Panc1 (cell line): Measurements from ENCODE around the gene BABAM2.

ENCODE experiments used
- CTCF ChIP-seq: fragments of 450-650 bp; IDR thresholded peaks from 2 replicates; pipeline ENCODE4 v1.5.1; 2017; ENCODE audit warnings: mild to moderate bottlenecking
- POLR2AphosphoS5 ChIP-seq: IDR thresholded peaks from 2 replicates; pipeline ENCODE4 v1.6.1; 2012; ENCODE audit warnings: mild to moderate bottlenecking, low read depth, low read length, moderate library complexity
- REST ChIP-seq, 2 experiments: IDR thresholded peaks; 2 replicates each; pipeline ENCODE4 v1.6.1; 2011 to 2012; ENCODE audit warnings: low read depth in 2 of 2, control low read depth in 1 of 2, low read length in 1 of 2, mild to moderate bottlenecking in 1 of 2, moderate library complexity in 1 of 2; ENCODE audit not compliant: insufficient read depth in 1 of 2
- SIN3A ChIP-seq: IDR thresholded peaks from 2 replicates; pipeline ENCODE4 v1.6.1; 2012; ENCODE audit warnings: low read depth, mild to moderate bottlenecking, low read length, moderate library complexity, borderline replicate concordance; ENCODE audit not compliant: insufficient read depth
- TCF7L2 ChIP-seq: IDR thresholded peaks from 2 replicates; pipeline ENCODE4 v1.6.1; 2011; ENCODE audit warnings: mild to moderate bottlenecking, low read depth, low read length, inconsistent platforms

DNA sequence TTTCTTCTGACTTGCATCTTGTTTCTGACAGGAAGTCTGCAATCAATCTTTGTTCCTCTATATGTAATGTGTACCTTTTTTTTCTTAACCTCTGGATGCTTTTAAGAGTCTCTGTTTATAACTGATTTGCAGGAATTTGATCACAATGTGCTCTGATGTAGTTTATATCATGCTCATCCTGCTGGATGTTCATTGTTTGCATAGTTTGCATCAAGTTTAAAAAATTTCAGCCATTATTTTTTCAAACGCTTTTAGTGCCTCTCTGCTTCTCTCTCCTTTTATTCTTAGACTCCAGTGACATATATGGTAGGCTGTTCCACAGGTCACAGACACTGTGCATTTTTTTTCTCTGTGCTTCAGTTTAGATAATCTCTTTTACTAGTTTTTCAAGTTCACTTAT lies 24.3 kb upstream of the BABAM2 start:
- no peak for TF ChIP-seq CTCF
- TF ChIP-seq POLR2AphosphoS5, result no peak
- no peak for TF ChIP-seq TCF7L2
- no peak for TF ChIP-seq REST (IDR thresholded peaks at IDR 0.05; ENCODE audit: insufficient read depth in 1 of 2, low read depth in 2 of 2, low read length in 1 of 2)
- no peak for TF ChIP-seq SIN3A
